SK-N-SH (cell line): Measurements from ENCODE around the gene KCTD17.

Experiments used
- FOXM1 ChIP-seq: IDR thresholded peaks from 2 replicates; pipeline ENCODE4 v1.4.0; 2012; ENCODE audit warnings: low read depth, mild to moderate bottlenecking
- GABPA ChIP-seq: IDR thresholded peaks from 2 replicates; pipeline ENCODE4 v1.4.0; 2012; ENCODE audit warnings: low read depth, mild to moderate bottlenecking
- NRF1 ChIP-seq: IDR thresholded peaks from 2 replicates; pipeline ENCODE4 v1.6.1; 2012; ENCODE audit warnings: low read depth, mild to moderate bottlenecking, low read length
- POLR2AphosphoS5 ChIP-seq: IDR thresholded peaks from 2 replicates; pipeline ENCODE4 v1.6.1; 2012; ENCODE audit warnings: low read depth, low read length
- TAF1 ChIP-seq: IDR thresholded peaks from 2 replicates; pipeline ENCODE4 v1.6.1; 2012; ENCODE audit warnings: low read depth, mild to moderate bottlenecking, low read length, moderate library complexity, borderline replicate concordance
- TF ChIP-seq, protein P1 (sequence below): fragments of 200-600 bp; sonication (generic); IDR thresholded peaks from 2 replicates; pipeline ENCODE4 v1.6.1; 2017; ENCODE audit warnings: antibody characterized with exemption, mild to moderate bottlenecking, moderate library complexity

- TF ChIP-seq, protein P1, sequence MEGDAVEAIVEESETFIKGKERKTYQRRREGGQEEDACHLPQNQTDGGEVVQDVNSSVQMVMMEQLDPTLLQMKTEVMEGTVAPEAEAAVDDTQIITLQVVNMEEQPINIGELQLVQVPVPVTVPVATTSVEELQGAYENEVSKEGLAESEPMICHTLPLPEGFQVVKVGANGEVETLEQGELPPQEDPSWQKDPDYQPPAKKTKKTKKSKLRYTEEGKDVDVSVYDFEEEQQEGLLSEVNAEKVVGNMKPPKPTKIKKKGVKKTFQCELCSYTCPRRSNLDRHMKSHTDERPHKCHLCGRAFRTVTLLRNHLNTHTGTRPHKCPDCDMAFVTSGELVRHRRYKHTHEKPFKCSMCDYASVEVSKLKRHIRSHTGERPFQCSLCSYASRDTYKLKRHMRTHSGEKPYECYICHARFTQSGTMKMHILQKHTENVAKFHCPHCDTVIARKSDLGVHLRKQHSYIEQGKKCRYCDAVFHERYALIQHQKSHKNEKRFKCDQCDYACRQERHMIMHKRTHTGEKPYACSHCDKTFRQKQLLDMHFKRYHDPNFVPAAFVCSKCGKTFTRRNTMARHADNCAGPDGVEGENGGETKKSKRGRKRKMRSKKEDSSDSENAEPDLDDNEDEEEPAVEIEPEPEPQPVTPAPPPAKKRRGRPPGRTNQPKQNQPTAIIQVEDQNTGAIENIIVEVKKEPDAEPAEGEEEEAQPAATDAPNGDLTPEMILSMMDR: no peak
- TF ChIP-seq GABPA (no peak), POLR2AphosphoS5 (no peak), FOXM1 (no peak), NRF1 (no peak), TAF1 (no peak)
These were observed 10.3 kb downstream of the KCTD17 start for GRCh38 chr22:37061611-37062375.
